Natural killer cell (primary cell): ENCODE results near the gene RPL22. TPM values are rescaled to one million over a fixed set of nuclear protein-coding genes. Genes with fewer than 3 reads are reported as not detected.
A peak's percentile ranks its signal among the peaks of the same experiment; 100 is the strongest.

Experiments
- ATAC-seq, 3 donors: fragments of 150-1000 bp in 2 of 3; fragments of 200-7000 bp in 1 of 3; cut with Tn5 transposase; 1 replicate in 1 of 3; 2 replicates in 2 of 3; pipeline ENCODE4 v1.10.0; 2021; ENCODE audit warnings: mild to moderate bottlenecking in 2 of 3, moderate library complexity in 2 of 3
- DNase-seq, 2 donors: peaks; one replicate each; pipeline versions ENCODE4 v3.0.0 to v3.0.0-alpha.2; 2013 to 2021; ENCODE audit warnings: mixed read lengths in 1 of 2
- H3K27ac ChIP-seq: one replicate; pipeline ENCODE4 v1.5.1; 2013; ENCODE audit warnings: mild to moderate bottlenecking, low read length
- H3K27me3 ChIP-seq: one replicate; pipeline ENCODE4 v1.6.1; 2013; ENCODE audit warnings: low read length; ENCODE audit not compliant: control insufficient read depth, insufficient read depth
- H3K36me3 ChIP-seq: one replicate; pipeline ENCODE4 v1.6.1; 2013; ENCODE audit warnings: low read length; ENCODE audit not compliant: control insufficient read depth, insufficient read depth
- H3K4me1 ChIP-seq: one replicate; pipeline ENCODE4 v1.6.1; 2013; ENCODE audit warnings: low read length; ENCODE audit not compliant: control insufficient read depth, insufficient read depth
- H3K4me3 ChIP-seq: one replicate; pipeline ENCODE4 v1.5.1; 2013; ENCODE audit warnings: low read length
- H3K9me3 ChIP-seq: one replicate; pipeline ENCODE4 v1.6.1; 2013; ENCODE audit warnings: low read length; ENCODE audit not compliant: control insufficient read depth, insufficient read depth
- H3K27ac Mint-ChIP-seq, 2 donors: one replicate each; pipeline ENCODE4 v1.8.0; 2022; ENCODE audit warnings: mild to moderate bottlenecking in 2 of 2, mixed read lengths in 2 of 2, moderate library complexity in 1 of 2
- H3K27me3 Mint-ChIP-seq, 2 donors: one replicate each; pipeline ENCODE4 v1.8.0; 2022; ENCODE audit warnings: low read depth in 2 of 2, mixed read lengths in 2 of 2
- H3K36me3 Mint-ChIP-seq: one replicate; pipeline ENCODE4 v1.8.0; 2022; ENCODE audit warnings: mixed read lengths
- H3K4me1 Mint-ChIP-seq, 2 donors: one replicate each; pipeline ENCODE4 v1.8.0; 2022; ENCODE audit warnings: mixed read lengths in 2 of 2
- H3K4me3 Mint-ChIP-seq: one replicate; pipeline ENCODE4 v1.8.0; 2022; ENCODE audit warnings: mild to moderate bottlenecking, moderate library complexity, mixed read lengths
- H3K9me3 Mint-ChIP-seq, 2 donors: one replicate each; pipeline ENCODE4 v1.8.0; 2022; ENCODE audit warnings: mixed read lengths in 2 of 2
- CTCF ChIP-seq: fragments of 200-600 bp; IDR thresholded peaks from one replicate; pipeline ENCODE4 v1.8.0; 2022; ENCODE audit warnings: antibody characterized with exemption
- WGBS: methylation state at CpG from one replicate; pipeline ENCODE4 v1.1.7; 2013; ENCODE audit warnings: missing lambda C conversion rate; ENCODE audit not compliant: insufficient coverage; 5-methylcytosine and 5-hydroxymethylcytosine counted together
- intact Hi-C: fragments of 100-400 bp; cut with micrococcal nuclease; formaldehyde crosslinking; loops from one replicate; pipeline ENCODE4 v1.14.2; 2022
- total RNA-seq, 4 donors: library from RNA; stranded (reverse); fragments of 120-200 nt in 1 of 4; gene quantifications; one replicate each; pipeline versions ENCODE4 v1.2.3 to v1.2.4, GENCODE V29; 2013 to 2022

Gene RPL22
- total RNA-seq, 3 donors from 2014 or later (not counting 1 experiment from before 2014, with no cell fraction given): 210 to 239 (median 228) TPM

- peaks cover 12% of the 10 kb centered on the region for H3K36me3 ChIP-seq
- H3K27ac ChIP-seq: peak overlapping the region; percentile 54
- Mint-ChIP-seq H3K4me3 (peak overlapping the region; percentile 87), H3K36me3 (peaks cover 9% of the 10 kb centered on the region), H3K27ac (peak overlapping the region; percentile 70 to 91), H3K9me3 (no peaks in the 10 kb centered on the region), H3K4me1 (peaks cover 41 to 52% of the 10 kb centered on the region in 2 donors), H3K27me3 (no peaks in the 10 kb centered on the region)
- WGBS: 91% methylated on average over 10 of the region's 10 CpGs
- peaks cover 30% of the 10 kb centered on the region for H3K4me1 ChIP-seq
- ATAC-seq: no peak
- TF ChIP-seq CTCF: no peak
- H3K4me3 ChIP-seq: peak overlapping the region; percentile 82
- peaks cover 3% of the 10 kb centered on the region for H3K27me3 ChIP-seq
- no peaks in the 10 kb centered on the region for H3K9me3 ChIP-seq
- intact Hi-C loops: no loop called here
- DNase-seq: no peak
Measured at GRCh38 chr1:6200188-6200809, 904 bp upstream of the RPL22 start.

- Mint-ChIP-seq H3K27me3 (no peaks in the 10 kb centered on the region), H3K27ac (peak overlapping the region; percentile 70 to 91), H3K9me3 (no peaks in the 10 kb centered on the region), H3K4me1 (peaks cover 41 to 52% of the 10 kb centered on the region in 2 donors), H3K4me3 (peak overlapping the region; percentile 87), H3K36me3 (peaks cover 9% of the 10 kb centered on the region)
- peaks cover 24% of the 10 kb centered on the region for H3K36me3 ChIP-seq
- DNase-seq: peak in 1 of 2 donors; percentile 47
- no peak for TF ChIP-seq CTCF
- peaks cover 22% of the 10 kb centered on the region for H3K4me1 ChIP-seq
- H3K4me3 ChIP-seq: peak overlapping the region; percentile 82
- intact Hi-C loops: no loop called here
- WGBS: 1% methylated on average over 31 of the region's 31 CpGs
- H3K27me3 ChIP-seq: no peaks in the 10 kb centered on the region
- no peaks in the 10 kb centered on the region for H3K9me3 ChIP-seq
- peak; percentile 23 to 43 (median 24) for ATAC-seq
- peak overlapping the region; percentile 60 for H3K27ac ChIP-seq
Measured at GRCh38 chr1:6198646-6199297, 623 bp downstream of the RPL22 start.

GRCh38 chr1:6197746-6198427, 1.5 kb downstream of the RPL22 start:
- Histone ChIP-seq H3K27me3 (no peaks in the 10 kb centered on the region), H3K36me3 (peaks cover 30% of the 10 kb centered on the region), H3K4me1 (peaks cover 22% of the 10 kb centered on the region), H3K27ac (no peak overlapping the region), H3K9me3 (no peaks in the 10 kb centered on the region), H3K4me3 (no peak overlapping the region)
- H3K27ac Mint-ChIP-seq: peak overlapping the region; percentile 70 to 91
- no peaks in the 10 kb centered on the region for H3K9me3 Mint-ChIP-seq
- WGBS: 86% methylated on average over 6 of the region's 6 CpGs
- no peak for ATAC-seq
- H3K27me3 Mint-ChIP-seq: no peaks in the 10 kb centered on the region
- DNase-seq: no peak
- TF ChIP-seq CTCF: no peak
- H3K4me1 Mint-ChIP-seq: peaks cover 41 to 52% of the 10 kb centered on the region in 2 donors
- intact Hi-C loops: no loop called here
- peak overlapping the region; percentile 87 for H3K4me3 Mint-ChIP-seq
- H3K36me3 Mint-ChIP-seq: peaks cover 12% of the 10 kb centered on the region
